K562 (cell line): ENCODE measurements around the gene ATOSA. TPM values are rescaled to one million over a fixed set of nuclear protein-coding genes. Genes with fewer than 3 reads are reported as not detected.
A peak's percentile ranks its signal among the peaks of the same experiment; 100 is the strongest.

Experiments
- ATF7 ChIP-seq: fragments of 450-650 bp; IDR thresholded peaks from 2 replicates; pipeline ENCODE4 v1.7.1; 2014; ENCODE audit warnings: mild to moderate bottlenecking, moderate library complexity
- CBX1 ChIP-seq: sonication (generic); IDR thresholded peaks from 2 replicates; pipeline ENCODE4 v1.6.1; 2016; ENCODE audit warnings: antibody characterized with exemption, low read depth, mild to moderate bottlenecking
- CBX2 ChIP-seq: fragments of 200-600 bp; sonication (generic); IDR thresholded peaks from one replicate; pipeline ENCODE4 v1.6.1; 2012; ENCODE audit warnings: mild to moderate bottlenecking, low read length, inconsistent platforms; ENCODE audit not compliant: insufficient read depth, poor library complexity, severe bottlenecking
- CBX3 ChIP-seq, 2 experiments: IDR thresholded peaks; 1 replicate in 1 of 2; 2 replicates in 1 of 2; pipeline ENCODE4 v1.6.1; 2012; ENCODE audit warnings: inconsistent platforms in 2 of 2, low read length in 2 of 2, borderline replicate concordance in 1 of 2, control low read depth in 1 of 2
- CCNT2 ChIP-seq: IDR thresholded peaks from 2 replicates; pipeline ENCODE4 v1.6.1; 2011; ENCODE audit warnings: borderline replicate concordance, low read depth, mild to moderate bottlenecking, moderate library complexity, mixed read lengths, low read length; ENCODE audit not compliant: insufficient read length; ENCODE audit errors: extremely low read depth
- DPF2 ChIP-seq: fragments of 450-650 bp; IDR thresholded peaks from 2 replicates; pipeline ENCODE4 v1.6.1; 2016
- EGR1 ChIP-seq: fragments of 450-650 bp; conservative IDR thresholded peaks from 2 replicates; pipeline ENCODE4 v1.6.1; 2017; ENCODE audit warnings: mild to moderate bottlenecking
- ETV1 ChIP-seq: fragments of 450-650 bp; conservative IDR thresholded peaks from 2 replicates; pipeline ENCODE4 v1.6.1; 2016; ENCODE audit warnings: missing genetic modification characterization, control low read depth, low read depth, missing compliant biosample characterization
- GABPA ChIP-seq: fragments of 200-800 bp; sonication (Bioruptor generic); conservative IDR thresholded peaks from 2 replicates; pipeline ENCODE4 v1.6.1; 2016; ENCODE audit warnings: low read depth, missing genetic modification characterization, missing compliant biosample characterization
- ILF3 ChIP-seq: fragments of 450-650 bp; IDR thresholded peaks from 2 replicates; pipeline ENCODE4 v1.6.1; 2018; ENCODE audit warnings: antibody characterized with exemption, mild to moderate bottlenecking, moderate library complexity, borderline replicate concordance
- KDM2B ChIP-seq: fragments of 250-450 bp; sonication (Bioruptor Pico); IDR thresholded peaks from 2 replicates; pipeline ENCODE4 v1.8.0; 2021; ENCODE audit warnings: mild to moderate bottlenecking, moderate library complexity
- KLF10 ChIP-seq: fragments of 250-450 bp; sonication (Bioruptor Pico); IDR thresholded peaks from 2 replicates; pipeline ENCODE4 v1.6.1; 2021; ENCODE audit warnings: matching md5 sums
- MEF2A ChIP-seq: IDR thresholded peaks from 2 replicates; pipeline ENCODE4 v1.6.1; 2011; ENCODE audit warnings: low read depth, mild to moderate bottlenecking, low read length, moderate library complexity; ENCODE audit not compliant: control insufficient read depth
- MEIS2 ChIP-seq: fragments of 450-650 bp; IDR thresholded peaks from 2 replicates; pipeline ENCODE4 v1.6.1; 2014; ENCODE audit warnings: mild to moderate bottlenecking; ENCODE audit not compliant: partially characterized antibody
- RFX1 ChIP-seq: fragments of 450-650 bp; IDR thresholded peaks from 2 replicates; pipeline ENCODE4 v1.6.1; 2016; ENCODE audit warnings: mild to moderate bottlenecking, moderate library complexity
- RFX5 ChIP-seq: IDR thresholded peaks from 2 replicates; pipeline ENCODE4 v1.6.1; 2011; ENCODE audit warnings: low read depth, mild to moderate bottlenecking, improper control_type of control experiment, low read length
- SLC30A9 ChIP-seq: fragments of 250-450 bp; sonication (Bioruptor Pico); IDR thresholded peaks from 2 replicates; pipeline ENCODE4 v1.8.0; 2022; ENCODE audit warnings: mild to moderate bottlenecking, moderate library complexity
- TOE1 ChIP-seq, 2 experiments: fragments of 450-650 bp in 1 of 2; sonication (generic) in 1 of 2; formaldehyde crosslinking in 1 of 2; IDR thresholded peaks; 2 replicates each; pipeline versions ENCODE4 v1.7.1 to v1.8.0; 2016 to 2022; ENCODE audit warnings: borderline replicate concordance in 2 of 2, mild to moderate bottlenecking in 2 of 2, antibody characterized with exemption in 1 of 2, inconsistent platforms in 1 of 2, low read depth in 1 of 2, missing genetic modification reagents in 1 of 2, moderate library complexity in 1 of 2
- ZBTB17 ChIP-seq: fragments of 450-650 bp; formaldehyde crosslinking; IDR thresholded peaks from 2 replicates; pipeline ENCODE4 v1.4.0; 2020; ENCODE audit warnings: mild to moderate bottlenecking
- ZNF707 ChIP-seq: fragments of 250-450 bp; sonication (Bioruptor Pico); conservative IDR thresholded peaks from 2 replicates; pipeline ENCODE4 v1.8.0; 2022; ENCODE audit warnings: inconsistent platforms, mild to moderate bottlenecking, moderate library complexity
- ZNF830 ChIP-seq: fragments of 250-450 bp; sonication (Bioruptor Pico); IDR thresholded peaks from 2 replicates; pipeline ENCODE4 v1.5.0; 2021; ENCODE audit warnings: mild to moderate bottlenecking
- polyA plus RNA-seq, 8 experiments: library from polyadenylated mRNA; depleted of rRNA in 4 of 8; stranded (reverse) in 5 of 8; unstranded in 3 of 8; fragments of >200 nt; fragmentation: Nextera tagmentation in 2 of 8; fragmentation: Illumina TruSeq in 1 of 8; extraction: Ambion mirVana in 2 of 8; extraction: Trizol in 1 of 8; gene quantifications; 2 replicates each; pipeline versions ENCODE4 v1.2.1 to v1.2.3, GENCODE V29; 2011 to 2014; ENCODE audit warnings: inconsistent platforms in 1 of 8, missing spikeins in 1 of 8
- total RNA-seq, 7 experiments: library from RNA; depleted of rRNA in 6 of 7; stranded (reverse); fragments of >200 nt in 6 of 7; fragmentation: Illumina TruSeq in 2 of 7; extraction: Trizol in 2 of 7; gene quantifications; 2 replicates each; pipeline versions ENCODE4 v1.2.1 to v1.2.3, GENCODE V29; 2011 to 2021; ENCODE audit warnings: low replicate concordance in 1 of 7

ATOSA gene
- total and polyA plus RNA-seq, 9 of the 15 experiments (the other 6 are each of a cell fraction or from before 2014, with no cell fraction given): 2.0 to 6.1 (median 3.9) TPM

DNA sequence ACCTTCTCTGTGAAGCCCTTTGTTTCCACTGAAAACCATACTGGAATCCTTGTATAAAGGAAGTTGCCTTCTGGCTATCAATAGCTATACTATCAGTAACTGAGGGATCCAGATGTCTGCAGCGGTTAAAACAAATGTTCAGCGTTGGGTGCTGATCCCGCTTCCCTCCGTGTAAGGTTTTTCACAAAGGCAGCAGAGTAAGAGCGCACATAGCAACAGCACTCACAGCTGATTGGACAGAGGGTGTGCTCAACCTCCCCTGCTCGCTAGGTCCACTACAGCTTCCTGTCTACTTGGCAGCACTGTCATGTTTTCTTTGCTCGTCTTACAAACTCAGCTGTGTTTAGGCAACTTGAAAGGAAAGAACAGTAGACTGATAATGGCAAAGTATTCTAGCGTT lies 27.3 kb downstream of the ATOSA start (continued):
- TF ChIP-seq ETV1 (tag): peak; percentile 44
- TF ChIP-seq CBX1: no peak
- TF ChIP-seq KDM2B: no peak
- no peak for TF ChIP-seq TOE1 (IDR thresholded peaks at IDR 0.05; ENCODE audit: borderline replicate concordance)
- TF ChIP-seq TOE1 (CRISPR knock-in tag; IDR thresholded peaks at IDR 0.05; ENCODE audit: borderline replicate concordance, low read depth): no peak
- peak; percentile 69 for TF ChIP-seq RFX1
- peak; percentile 48 for TF ChIP-seq GABPA
- TF ChIP-seq ZBTB17 (CRISPR knock-in tag): no peak
- TF ChIP-seq DPF2: 0 out of 2 replicates have a peak, but pooled peaks have one; percentile 10
- TF ChIP-seq SLC30A9: no peak
- TF ChIP-seq CBX2: no peak
- TF ChIP-seq ATF7: 0 out of 2 replicates have a peak, but pooled peaks have one; percentile 25
- peak; percentile 92 for TF ChIP-seq RFX5
- TF ChIP-seq ZNF707: no peak
- no peak for TF ChIP-seq CBX3 (IDR thresholded peaks at IDR 0.05; ENCODE audit: borderline replicate concordance in 1 of 2, low read length in 2 of 2)
- TF ChIP-seq KLF10 (CRISPR knock-in tag): no peak
- TF ChIP-seq ZNF830 (CRISPR knock-in tag): no peak
- no peak for TF ChIP-seq CCNT2
- TF ChIP-seq EGR1: no peak
- no peak for TF ChIP-seq ILF3
- no peak for TF ChIP-seq MEF2A
- TF ChIP-seq MEIS2: peak; percentile 25
